Neural progenitor cell (in vitro differentiated cells): ENCODE measurements around the gene ABCC4.

Source experiments
- CTCF ChIP-seq: fragments of 200-600 bp; sonication (generic); IDR thresholded peaks from 2 replicates; pipeline ENCODE4 v1.5.1; 2017; ENCODE audit warnings: antibody characterized with exemption, mild to moderate bottlenecking
- EZH2 ChIP-seq: fragments of 200-600 bp; sonication (generic); IDR thresholded peaks from 2 replicates; pipeline ENCODE4 v1.6.1; 2017; ENCODE audit warnings: antibody characterized with exemption, mild to moderate bottlenecking, moderate library complexity
- EZH2phosphoT487 ChIP-seq: fragments of 200-600 bp; sonication (generic); IDR thresholded peaks from 2 replicates; pipeline ENCODE4 v1.6.1; 2017; ENCODE audit warnings: antibody characterized with exemption

GRCh38 chr13:95164830-95165229 is 136.4 kb downstream of the ABCC4 start:
- TF ChIP-seq CTCF (no peak), EZH2 (no peak), EZH2phosphoT487 (no peak)
